Measurements from ENCODE around the gene MBOAT2. TPM values are rescaled to one million over a fixed set of nuclear protein-coding genes. Genes with fewer than 3 reads are reported as not detected.
A peak's percentile ranks its signal among the peaks of the same experiment; 100 is the strongest.

MBOAT2 gene
- total and polyA plus RNA-seq, 2 of the 13 experiments (the other 11 are each of a cell fraction or from before 2014, with no cell fraction given), result 0.11 to 0.36 TPM

- TF ChIP-seq ZNF549 (CRISPR knock-in tag; IDR thresholded peaks at IDR 0.05) (no peak), HDAC1 (CRISPR knock-in tag; IDR thresholded peaks at IDR 0.05) (peak; percentile 89), ZNF773 (CRISPR knock-in tag; IDR thresholded peaks at IDR 0.05; ENCODE audit: borderline replicate concordance) (no peak), RFX5 (IDR thresholded peaks at IDR 0.05; ENCODE audit: low read depth, low read length) (no peak), ZNF12 (CRISPR knock-in tag; IDR thresholded peaks at IDR 0.05) (0 out of 2 replicates have a peak, but pooled peaks have one; percentile 7), MAFK (conservative IDR thresholded peaks at IDR 0.05 in 1 of 2, IDR thresholded peaks at IDR 0.05 in 1 of 2; ENCODE audit: low read length in 2 of 2) (no peak), ZNF337 (CRISPR knock-in tag; IDR thresholded peaks at IDR 0.05; ENCODE audit: borderline replicate concordance, low read depth) (0 out of 2 replicates have a peak, but pooled peaks have one; percentile 46), ZSCAN30 (CRISPR knock-in tag; IDR thresholded peaks at IDR 0.05) (no peak), MLXIP (CRISPR knock-in tag; IDR thresholded peaks at IDR 0.05; ENCODE audit: borderline replicate concordance) (peak; percentile 41; the same call in 1 of the 2 replicates), ZFYVE20 (CRISPR knock-in tag; IDR thresholded peaks at IDR 0.05; ENCODE audit: borderline replicate concordance, low read depth) (no peak), MYNN (CRISPR knock-in tag; IDR thresholded peaks at IDR 0.05; ENCODE audit: low read depth) (no peak), ZBTB49 (CRISPR knock-in tag; IDR thresholded peaks at IDR 0.05; ENCODE audit: borderline replicate concordance) (no peak), ZNF747 (CRISPR knock-in tag; IDR thresholded peaks at IDR 0.05; ENCODE audit: borderline replicate concordance) (0 out of 2 replicates have a peak, but pooled peaks have one; percentile 39), ATF3 (CRISPR knock-in tag; IDR thresholded peaks at IDR 0.05) (no peak), RCOR2 (CRISPR knock-in tag; IDR thresholded peaks at IDR 0.05) (no peak), MXD3 (CRISPR knock-in tag; IDR thresholded peaks at IDR 0.05) (peak; percentile 68), XBP1 (CRISPR knock-in tag; IDR thresholded peaks at IDR 0.05) (no peak), ZNF558 (CRISPR knock-in tag; IDR thresholded peaks at IDR 0.05; ENCODE audit: borderline replicate concordance) (no peak), ATF7-NPFF (CRISPR knock-in tag; IDR thresholded peaks at IDR 0.05; ENCODE audit: low read depth) (peak; percentile 40; the same call in 1 of the 2 replicates), HCFC1 (IDR thresholded peaks at IDR 0.05; ENCODE audit: low read depth, low read length) (no peak), GZF1 (CRISPR knock-in tag; IDR thresholded peaks at IDR 0.05) (no peak), ATF4 (CRISPR knock-in tag; IDR thresholded peaks at IDR 0.05) (peak in 1 of 2 experiments; percentile 70; a peak in 2 of 4 replicates), CBX5 (CRISPR knock-in tag; IDR thresholded peaks at IDR 0.05; ENCODE audit: borderline replicate concordance) (no peak)
These were observed 166.3 kb downstream of the MBOAT2 start, which contains the start of gene KIDINS220 (continued) for GRCh38 chr2:8836971-8837794.

Data from HepG2 (cell line).